NK-92 (cell line): ENCODE measurements around the gene GNPDA1.

Experiments used
- DNase-seq: peaks from one replicate; lab custom pipeline; 2025; ENCODE audit not compliant: unreplicated experiment; lab: John Stamatoyannopoulos, UW

GNPDA1 gene

DNA sequence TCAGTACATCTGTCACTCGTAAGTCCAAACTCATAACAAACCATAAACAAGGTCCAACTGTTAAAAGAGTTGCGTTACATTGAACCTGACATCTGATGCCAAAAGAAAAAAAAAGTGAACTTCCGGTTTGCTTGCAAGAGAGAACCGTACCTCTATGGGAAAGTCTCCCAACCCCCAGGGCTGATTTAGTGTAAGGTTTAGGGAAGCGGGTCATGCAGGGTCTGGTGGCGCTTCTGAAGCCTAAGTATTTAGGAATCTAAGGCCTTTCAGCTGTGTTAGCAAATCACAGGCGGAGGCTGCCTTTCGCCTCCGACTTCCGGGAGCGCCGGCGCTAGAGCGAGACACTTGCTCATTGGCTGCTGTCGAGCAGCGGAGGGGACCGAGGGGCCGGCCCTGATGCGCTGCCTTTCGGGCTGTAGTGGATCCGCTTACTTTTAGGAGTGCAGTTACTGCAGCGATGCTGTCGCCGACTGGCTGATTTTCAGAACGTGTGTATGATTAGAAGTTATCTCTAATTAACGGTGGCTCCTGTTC lies 12.0 kb upstream of the GNPDA1 start:
- peak; percentile 43 for DNase-seq

DNA sequence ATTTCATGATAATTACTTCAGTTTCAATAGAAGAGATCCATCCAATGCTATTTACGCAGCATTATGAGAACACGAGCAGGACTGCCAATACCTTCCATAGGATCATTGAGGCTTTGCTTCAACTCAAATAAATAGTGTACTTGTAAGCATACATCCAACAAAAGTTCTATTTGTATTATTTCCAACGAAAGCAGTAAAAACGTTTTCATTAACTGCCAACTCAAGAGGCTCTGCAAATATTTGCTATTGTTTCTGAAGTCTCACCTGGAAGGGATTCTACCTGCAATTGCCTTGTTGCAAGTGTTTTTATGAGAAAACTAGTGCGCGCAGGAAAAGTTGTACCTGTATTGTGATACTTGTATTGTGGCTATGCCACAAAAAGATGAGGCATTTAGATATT lies 11.0 kb upstream of the GNPDA1 start:
- DNase-seq: no peak

DNA sequence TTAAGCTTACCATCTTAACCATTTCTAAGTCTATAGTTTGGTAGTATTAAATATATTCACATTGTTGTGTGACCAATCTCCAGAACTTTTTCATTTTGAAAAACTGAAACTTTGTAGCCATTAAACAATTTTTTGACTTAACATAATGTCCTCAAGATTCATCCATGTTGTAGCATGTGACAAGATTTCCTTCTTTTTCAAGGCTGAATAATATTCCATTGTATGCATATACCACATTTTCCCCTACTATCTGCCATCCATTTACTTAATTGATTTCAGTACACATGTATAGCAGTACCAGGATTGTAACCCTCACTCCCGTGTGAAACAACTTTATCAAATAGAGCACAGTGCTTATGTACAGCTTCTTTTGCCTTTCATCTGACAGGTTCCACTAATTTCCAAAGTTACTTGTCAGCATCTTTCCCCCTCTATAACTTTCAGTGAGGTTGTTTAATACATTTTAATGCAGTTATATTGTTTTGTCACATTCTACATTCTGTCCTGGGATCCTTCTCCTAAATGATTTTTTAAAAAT lies 7.4 kb upstream of the GNPDA1 start:
- no peak for DNase-seq

DNA sequence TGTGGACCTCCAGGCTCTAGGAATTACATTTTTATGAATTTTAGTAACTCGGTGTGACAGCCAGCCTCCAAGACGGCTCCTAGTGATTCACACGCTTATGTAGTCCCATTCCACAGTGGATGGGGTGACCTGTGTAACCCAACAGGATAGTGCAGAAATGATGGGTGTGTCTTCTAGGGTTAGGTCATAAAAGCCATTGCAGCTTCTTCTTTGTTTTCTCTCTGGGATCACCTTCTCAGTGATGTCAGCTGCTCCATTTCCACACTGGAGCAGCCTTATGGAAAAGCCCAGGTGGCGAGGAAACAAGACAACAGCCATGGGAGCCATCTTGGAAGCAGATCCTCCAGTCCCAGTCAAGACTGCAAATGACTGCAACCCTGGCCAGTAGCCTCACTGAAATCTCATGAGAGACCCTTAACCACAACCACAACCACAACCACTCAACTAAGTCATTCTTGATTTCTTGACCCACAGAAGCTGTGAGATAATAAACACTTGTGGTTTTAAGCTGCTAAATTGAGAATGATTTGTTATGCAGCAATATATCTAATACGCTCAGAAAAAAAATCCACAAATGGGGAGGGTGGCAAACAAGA lies 5.1 kb upstream of the GNPDA1 start:
- DNase-seq: no peak

DNA sequence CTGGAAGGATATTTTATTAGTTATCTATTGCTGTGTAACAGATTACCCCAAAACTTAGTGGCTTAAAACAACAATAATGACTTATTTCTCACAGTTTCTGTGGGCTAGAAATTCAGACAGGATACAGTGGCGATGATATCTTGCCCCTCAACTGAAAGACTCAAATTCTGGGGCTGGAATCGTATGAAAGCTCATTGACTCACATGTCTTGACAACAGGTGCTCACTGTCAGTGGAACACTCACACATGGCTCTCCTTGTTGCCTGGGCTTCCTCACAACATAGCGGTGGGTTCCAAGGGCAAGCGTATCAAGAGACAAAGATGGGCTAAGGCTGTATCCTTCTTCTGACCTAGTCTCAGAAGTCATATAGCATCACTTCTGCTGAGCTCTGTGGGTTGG lies 3.7 kb upstream of the GNPDA1 start:
- DNase-seq: no peak

DNA sequence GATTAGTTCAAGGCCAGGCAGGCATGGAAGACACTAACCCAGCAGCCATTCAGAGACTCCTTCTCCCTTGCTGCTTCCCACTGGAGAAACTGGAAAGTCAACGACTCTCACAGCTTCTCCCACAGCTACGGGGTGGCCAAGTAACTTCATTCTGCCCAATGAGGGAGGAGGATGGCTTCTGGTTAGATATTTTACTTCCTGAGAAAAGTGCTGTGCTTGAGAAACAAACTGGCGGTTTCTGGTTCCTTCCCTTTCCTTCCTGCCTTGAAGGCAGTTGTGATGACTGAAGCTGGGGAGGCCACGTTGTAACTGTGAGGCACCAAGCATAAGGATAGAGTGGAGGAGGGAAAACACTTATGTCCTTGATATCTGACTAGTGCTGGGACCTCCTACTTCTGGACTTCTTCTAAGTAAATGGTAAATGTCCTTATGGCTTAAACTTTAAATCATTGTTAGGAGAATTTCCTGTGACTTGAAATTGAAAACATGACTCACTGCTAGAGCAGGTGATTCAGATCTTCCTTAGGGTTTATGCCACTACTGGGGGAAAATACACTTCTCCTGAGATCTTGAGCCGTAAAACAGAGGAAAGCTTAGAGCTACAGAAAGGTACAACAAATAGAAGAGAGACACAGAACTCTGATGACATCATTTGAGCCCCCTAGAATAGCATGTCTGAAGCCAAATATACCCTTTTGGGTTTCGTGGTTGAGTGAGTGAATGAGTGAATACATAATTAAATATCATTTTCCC lies 3.1 kb upstream of the GNPDA1 start:
- no peak for DNase-seq

DNA sequence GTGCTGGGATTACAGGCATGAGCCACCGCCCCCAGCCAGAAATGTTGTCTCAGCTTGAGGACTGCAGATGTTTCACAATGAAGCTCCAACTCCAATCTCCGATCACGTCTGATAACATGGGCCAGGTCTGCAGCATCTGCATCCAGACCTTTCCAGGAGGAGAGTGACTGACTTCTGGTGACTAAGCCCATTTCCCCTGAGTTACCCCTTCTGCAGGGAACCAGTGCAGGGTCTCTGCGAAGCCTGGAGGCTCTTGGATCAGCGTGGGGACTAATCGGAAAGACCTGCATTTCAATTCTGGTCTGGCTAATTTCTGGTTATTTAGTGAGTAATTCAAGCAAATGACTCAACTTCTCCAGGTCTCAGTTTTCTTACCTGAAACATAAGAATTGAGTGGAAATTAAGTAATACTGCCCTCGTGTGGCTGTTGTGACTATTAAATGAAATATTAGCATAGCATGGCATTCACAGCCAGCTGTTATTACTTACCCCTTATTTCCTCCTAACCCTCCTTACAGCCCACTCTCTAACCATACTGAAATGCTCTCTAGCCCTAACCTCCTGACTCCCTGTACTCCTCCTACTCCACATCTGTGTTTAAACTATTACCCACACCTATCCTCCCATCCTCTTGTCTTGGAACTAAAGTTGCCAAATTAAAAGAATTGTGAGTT lies 2.2 kb upstream of the GNPDA1 start:
- no peak for DNase-seq

DNA sequence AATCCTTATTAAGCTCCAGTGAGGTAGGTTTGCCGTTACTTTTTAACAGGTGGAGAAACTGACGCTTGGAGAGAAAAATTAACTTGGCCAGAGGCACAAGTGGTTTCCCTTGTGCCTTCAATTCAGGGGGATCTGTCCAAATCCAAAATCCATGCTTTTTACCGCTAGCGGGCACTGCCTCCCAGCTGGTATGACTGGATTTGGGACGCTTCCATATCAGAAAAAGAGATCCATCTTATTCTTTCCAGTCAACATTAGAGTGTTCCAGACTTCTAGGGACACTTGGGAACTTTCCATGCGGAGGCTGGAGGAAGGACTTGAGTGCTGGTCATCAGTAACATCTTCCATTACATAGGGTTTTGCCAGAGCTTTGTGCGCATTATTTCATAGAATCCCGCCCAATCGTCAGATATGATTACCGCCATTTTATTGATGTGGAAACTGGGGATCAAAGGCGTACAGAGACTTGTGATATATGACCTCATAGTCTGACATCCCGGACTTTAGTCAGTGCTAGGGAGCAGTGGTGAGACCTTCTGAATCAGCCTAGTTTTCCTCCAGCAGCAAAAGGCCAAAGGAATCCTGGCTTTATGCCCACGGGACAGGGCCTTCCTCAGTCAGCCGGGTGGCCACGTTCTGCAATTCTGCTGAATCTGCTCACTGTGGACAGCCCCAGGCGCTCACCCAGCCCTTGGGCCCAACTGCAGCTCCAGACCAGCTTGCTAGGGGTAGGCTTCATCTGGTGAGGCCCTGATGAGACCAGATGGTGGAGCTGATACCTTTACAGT lies 1.1 kb upstream of the GNPDA1 start:
- no peak for DNase-seq

DNA sequence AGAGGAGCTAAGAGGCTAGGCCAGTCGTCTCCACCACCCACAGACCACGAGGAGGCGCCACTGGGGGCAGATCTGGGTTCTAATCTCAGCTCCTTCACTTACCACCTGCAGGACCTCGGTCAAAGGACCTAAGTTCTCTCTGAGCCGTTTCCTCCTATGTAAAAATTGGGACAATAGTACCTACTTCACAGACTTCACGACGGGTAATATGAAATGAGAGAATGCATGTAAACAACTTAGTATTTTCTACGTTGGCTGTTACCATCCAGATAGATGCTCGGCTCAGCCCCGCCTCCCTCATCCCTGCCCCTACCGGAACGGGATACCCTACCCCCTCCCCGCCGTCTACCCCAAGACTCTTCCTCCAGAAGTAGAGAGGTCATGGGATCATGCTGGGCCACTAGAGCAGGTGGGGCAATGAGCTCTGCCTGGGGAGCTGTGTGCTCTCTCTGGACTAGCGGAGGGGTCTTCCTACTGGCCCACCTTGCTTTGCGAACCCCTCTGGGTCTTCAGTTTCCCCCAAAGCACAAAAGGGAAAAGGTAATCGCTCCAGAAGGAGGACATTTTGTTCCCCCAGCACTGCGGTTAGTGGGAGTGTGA lies 541 bp downstream of the GNPDA1 start:
- no peak for DNase-seq

DNA sequence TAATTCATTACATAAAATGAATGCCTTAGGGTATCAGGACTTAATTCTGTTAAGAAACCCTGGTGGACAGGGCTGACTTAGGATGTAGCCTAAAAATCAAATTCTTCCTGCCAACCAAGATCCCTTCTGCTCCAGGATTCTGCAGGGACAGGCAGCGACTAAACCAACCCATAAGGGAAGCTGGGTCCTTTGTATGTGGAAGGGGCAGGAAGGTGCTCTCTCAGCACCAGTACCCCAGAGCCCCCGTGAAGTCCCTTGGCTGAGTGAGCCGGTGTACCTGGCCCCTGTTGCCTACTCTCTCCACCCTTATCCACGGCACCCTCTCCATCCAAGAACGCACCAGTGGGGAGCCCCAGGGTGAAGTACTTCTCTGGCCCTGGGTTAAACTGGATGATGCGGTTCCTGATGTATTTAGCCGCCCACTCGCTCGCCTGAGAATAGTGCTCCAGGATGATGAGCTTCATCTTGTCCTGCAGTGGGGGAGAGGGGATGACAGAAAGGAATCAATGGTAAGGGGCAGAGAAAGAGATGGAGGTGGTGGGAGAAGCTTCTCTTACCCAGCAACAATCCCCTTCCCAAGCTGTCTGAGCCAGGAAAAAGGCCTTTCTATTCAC lies 1.1 kb downstream of the GNPDA1 start:
- DNase-seq: no peak

DNA sequence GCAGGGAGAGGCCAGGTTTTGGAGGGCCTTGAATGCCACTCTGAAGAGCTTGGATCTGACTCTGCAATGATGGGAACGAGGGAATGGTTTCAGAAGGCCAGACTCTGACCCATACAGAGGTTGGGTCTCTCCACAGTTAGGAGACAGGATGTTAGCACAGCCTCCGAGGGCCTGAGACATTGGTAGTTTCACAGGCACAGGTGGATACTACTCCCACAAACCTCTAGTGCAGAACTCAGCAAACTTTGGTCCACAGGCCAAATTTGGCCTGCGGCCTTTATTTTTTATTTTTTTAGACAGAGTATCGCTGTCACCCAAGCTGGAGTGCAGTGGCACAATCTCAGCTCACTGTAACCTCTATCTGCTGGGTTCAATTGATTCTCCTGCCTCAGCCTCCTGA lies 2.9 kb downstream of the GNPDA1 start:
- no peak for DNase-seq

DNA sequence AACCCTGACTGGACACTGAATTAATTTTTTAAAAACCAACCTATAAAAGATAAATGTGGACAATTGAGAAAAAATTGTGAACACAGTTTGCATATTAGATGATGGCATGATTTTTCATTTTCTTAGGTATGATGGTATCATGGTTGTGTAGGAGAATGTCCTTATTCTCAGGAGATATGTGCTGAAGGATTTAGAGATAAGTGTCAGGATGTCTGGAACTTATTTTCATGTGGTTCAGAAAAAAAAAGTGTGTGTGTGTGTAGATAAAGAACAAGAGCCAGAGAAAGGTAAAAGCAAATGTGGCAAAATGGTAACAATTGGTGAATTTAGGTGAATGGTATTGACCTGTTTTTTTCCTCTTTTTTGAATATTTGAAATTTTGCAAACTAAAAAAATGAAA lies 4.0 kb downstream of the GNPDA1 start:
- no peak for DNase-seq

DNA sequence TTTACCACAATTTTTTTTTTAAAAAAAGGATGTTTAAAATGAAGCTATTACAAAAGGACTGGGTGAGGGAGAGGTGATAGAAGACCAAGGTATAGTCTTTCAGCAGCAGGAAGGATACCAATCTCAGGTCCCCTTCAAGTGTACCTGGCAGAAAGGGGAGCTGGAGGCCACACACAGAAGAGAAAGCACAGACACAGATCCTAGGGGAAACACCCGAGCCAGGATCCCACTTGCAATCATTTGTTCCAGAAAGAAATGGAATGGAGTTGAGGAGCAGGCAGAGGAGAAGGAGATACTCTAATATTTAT lies 5.6 kb downstream of the GNPDA1 start:
- no peak for DNase-seq

DNA sequence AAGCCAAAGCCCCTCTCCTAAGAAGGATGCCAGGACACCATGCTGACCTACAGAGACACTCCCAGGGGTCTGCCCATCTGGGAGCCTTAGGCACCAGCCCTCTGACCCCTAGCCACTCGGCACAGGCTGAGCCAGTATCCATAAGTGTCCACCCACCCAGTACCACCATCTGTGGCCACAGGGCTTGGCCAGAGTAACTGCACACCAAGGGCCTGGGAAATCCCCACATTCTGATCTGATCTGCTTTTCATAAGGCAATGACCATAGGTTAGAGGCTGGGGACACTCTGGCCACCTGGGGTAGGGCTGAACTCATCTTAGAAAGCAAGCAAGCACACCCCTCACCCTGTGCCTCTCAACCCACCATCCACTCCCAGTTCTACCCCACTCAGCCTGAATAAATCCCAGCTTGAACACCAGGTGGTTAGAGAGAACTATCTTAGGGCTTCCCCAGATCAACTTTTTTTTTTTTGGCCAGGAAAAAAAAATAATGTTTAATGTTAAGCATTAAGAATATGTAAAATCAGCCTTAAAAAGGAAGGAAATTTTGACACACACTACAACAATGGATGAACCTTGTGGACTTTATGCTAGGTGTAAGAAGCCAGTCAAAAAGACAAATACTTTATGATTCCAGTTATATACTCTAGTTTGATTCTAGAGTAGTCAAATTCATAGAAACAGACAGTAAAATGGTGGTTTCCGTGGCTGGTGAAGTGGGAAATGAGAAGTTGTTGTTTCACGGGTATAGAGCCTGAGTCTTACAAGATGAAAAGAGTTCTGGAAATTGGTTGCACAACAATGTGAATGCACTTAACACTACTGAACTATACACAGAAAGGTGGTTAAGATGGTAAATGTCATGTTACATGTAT lies 6.2 kb downstream of the GNPDA1 start:
- no peak for DNase-seq

DNA sequence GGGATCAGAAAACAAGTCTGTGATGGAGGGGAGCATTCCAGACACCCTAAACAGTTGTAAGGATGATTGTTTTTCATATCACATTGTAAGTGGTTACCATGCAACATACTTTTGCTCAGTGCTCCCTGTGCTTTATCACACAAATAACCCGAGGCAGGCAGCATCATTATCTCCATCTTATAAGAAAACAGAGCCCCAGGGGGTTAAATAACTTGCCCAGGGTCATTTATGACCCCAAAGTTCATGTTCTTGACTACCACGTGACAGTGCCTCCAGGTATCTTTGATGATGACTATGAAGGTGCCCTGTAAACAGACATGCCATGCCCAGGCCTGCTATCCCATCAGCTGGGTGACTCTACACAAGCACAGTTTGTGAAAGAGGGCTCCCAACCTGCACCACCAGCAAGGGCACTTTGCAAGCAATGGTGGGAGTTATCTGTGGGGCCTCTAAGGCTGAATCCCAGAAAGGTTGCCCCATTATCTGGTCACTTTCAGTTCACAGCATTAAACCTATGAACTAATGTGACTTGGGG lies 9.5 kb downstream of the GNPDA1 start:
- no peak for DNase-seq

DNA sequence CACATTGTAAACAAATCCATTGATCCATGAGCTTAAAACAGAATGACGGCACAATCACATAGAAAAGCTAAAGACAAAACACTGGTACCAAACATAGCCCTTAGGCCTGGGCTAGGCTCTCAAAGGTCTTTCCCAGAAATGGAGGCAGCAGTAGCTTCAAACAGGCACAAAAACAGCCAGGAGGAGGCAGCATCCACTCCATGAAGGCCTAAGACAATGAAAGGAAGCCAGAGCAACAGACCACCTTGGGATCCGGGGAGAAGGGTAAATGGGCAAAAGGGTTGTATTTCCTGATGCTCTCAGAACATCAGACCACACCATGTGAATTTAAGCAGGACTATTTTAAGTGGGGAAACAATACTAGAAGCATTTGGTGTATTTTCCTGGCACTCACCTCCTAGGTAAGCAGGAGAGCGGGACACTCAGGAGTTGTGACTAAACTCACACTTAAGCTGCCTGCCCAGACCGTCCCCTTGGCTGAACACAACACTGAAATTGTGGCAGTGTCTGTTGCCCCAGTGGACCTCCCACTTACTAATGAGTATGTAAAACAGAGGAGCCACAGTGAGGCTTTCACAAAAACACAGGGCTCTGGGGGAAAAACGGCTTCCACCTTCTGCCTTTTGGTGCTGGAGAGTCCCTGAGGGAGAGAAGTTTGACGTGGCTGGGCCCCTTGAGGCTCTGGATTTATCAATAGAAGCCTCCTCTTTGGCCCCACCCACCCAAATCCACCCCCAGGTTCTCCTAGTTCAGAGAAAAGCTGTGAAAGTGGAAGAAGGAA lies 11.9 kb downstream of the GNPDA1 start:
- no peak for DNase-seq

DNA sequence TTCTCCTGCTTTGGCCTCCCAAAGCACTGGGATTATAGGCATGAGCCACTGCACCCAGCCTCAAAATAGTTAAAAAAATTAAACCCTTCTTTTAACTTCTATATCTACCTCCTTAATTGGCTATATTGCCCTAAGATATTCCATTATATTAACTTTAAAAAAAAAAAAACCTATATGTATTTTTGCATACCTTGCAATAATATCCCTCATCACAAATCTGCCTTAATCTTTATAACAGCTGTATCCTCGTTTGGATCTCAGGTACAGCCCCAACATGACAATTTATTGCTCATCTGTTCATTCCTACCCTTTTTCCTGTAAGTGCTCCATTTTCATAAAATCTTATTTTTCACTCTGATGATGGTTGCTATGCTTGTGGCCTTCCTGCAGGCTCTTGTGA lies 12.7 kb downstream of the GNPDA1 start:
- no peak for DNase-seq

DNA sequence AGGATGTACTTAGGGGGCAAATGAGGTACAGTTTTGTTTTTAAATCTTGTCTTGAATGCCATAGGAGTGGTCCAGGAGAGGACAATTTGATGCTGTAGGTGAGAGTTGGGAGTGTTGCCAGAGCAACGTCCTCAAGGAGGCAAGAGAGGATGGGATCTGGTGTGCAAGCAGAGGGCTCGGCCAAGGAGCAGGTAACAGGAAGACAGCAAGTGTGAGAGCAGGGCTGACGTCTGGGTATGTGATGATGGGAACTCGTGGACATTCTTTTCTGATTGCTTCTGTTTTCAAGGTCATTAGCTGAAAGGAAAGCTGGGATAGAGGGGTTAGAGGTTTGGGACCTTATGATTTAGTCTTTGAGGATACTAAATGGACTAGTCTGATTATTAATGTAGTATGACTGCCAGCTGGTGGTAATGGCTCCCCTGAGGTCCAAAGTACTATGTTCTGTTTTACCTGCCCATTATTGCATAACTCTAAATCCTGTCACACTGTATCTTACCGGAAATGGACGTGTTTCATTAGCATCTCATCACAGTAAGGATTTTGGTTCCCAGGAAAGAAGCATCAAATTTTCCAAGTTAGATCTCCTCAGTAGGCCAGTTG lies 15.4 kb downstream of the GNPDA1 start:
- no peak for DNase-seq
